ENCODE measurements around the gene LAS1L.

- no peak for TF ChIP-seq TAF1 (IDR thresholded peaks at IDR 0.05; ENCODE audit: low read depth, low read length)
- TF ChIP-seq POLR2AphosphoS5 (IDR thresholded peaks at IDR 0.05; ENCODE audit: low read depth, low read length): no peak
- no peak for TF ChIP-seq POLR2A (IDR thresholded peaks at IDR 0.05; ENCODE audit: low read depth, low read length)
Observed at GRCh38 chrX:65488495-65488894, 46.1 kb downstream of the LAS1L start.
